SJCRH30 (cell line): ENCODE measurements around the gene TAF3. TPM values are rescaled to one million over a fixed set of nuclear protein-coding genes. Genes with fewer than 3 reads are reported as not detected.

Experiments used
- DNase-seq, 2 experiments: peaks; one replicate each; pipeline ENCODE4 v3.0.0-alpha.2; 2015 to 2020
- H3K27ac ChIP-seq: fragments of 250-450 bp; sonication (Bioruptor Pico); 2 replicates; pipeline ENCODE4 v1.5.1; 2020; ENCODE audit warnings: mild to moderate bottlenecking, moderate library complexity
- H3K27me3 ChIP-seq: fragments of 250-450 bp; sonication (Bioruptor Pico); 2 replicates; pipeline ENCODE4 v1.5.1; 2020; ENCODE audit warnings: mild to moderate bottlenecking, moderate library complexity
- H3K36me3 ChIP-seq: fragments of 250-450 bp; sonication (Bioruptor Pico); 2 replicates; pipeline ENCODE4 v1.5.1; 2020; ENCODE audit warnings: mild to moderate bottlenecking, moderate library complexity
- H3K4me1 ChIP-seq: fragments of 250-450 bp; sonication (Bioruptor Pico); 2 replicates; pipeline ENCODE4 v1.5.1; 2020; ENCODE audit warnings: mild to moderate bottlenecking, moderate library complexity
- H3K4me3 ChIP-seq: fragments of 250-450 bp; sonication (Bioruptor Pico); 2 replicates; pipeline ENCODE4 v1.5.1; 2020; ENCODE audit warnings: mild to moderate bottlenecking, moderate library complexity
- H3K9me3 ChIP-seq: fragments of 250-450 bp; sonication (Bioruptor Pico); replicated peaks from 2 replicates; pipeline ENCODE4 v1.5.1; 2020; ENCODE audit warnings: mild to moderate bottlenecking, moderate library complexity
- total RNA-seq: library from RNA; depleted of rRNA; stranded (reverse); fragments of >200 nt; shearing (Covaris generic); gene quantifications from 2 replicates; pipeline ENCODE4 v1.2.3, GENCODE V29; 2014

Gene TAF3
- total RNA-seq, 1 experiment from 2014 or later = 3.6 TPM

GRCh38 chr10:7915923-7916536, 97.7 kb downstream of the TAF3 start:
- H3K27me3 ChIP-seq = no peaks in the 10 kb centered on the region
- DNase-seq = no peak

GRCh38 chr10:7917736-7918135, 99.4 kb downstream of the TAF3 start:
- no peak overlapping the region for H3K4me3 ChIP-seq
- H3K27ac ChIP-seq = no peak overlapping the region
- H3K36me3 ChIP-seq = no peaks in the 10 kb centered on the region
- H3K9me3 ChIP-seq = no peaks in the 10 kb centered on the region
- H3K4me1 ChIP-seq = no peaks in the 10 kb centered on the region
- H3K27me3 ChIP-seq = no peaks in the 10 kb centered on the region
- no peak for DNase-seq

More at GRCh38 chr10:7915923-7916536, 97.7 kb downstream of the TAF3 start:
- Histone ChIP-seq H3K9me3 (no peaks in the 10 kb centered on the region), H3K4me3 (no peak overlapping the region), H3K36me3 (no peaks in the 10 kb centered on the region), H3K27ac (no peak overlapping the region), H3K4me1 (no peaks in the 10 kb centered on the region)

- H3K27me3 ChIP-seq = no peaks in the 10 kb centered on the region
- H3K27ac ChIP-seq = no peak overlapping the region
- DNase-seq = no peak
- no peaks in the 10 kb centered on the region for H3K9me3 ChIP-seq
- H3K4me1 ChIP-seq = no peaks in the 10 kb centered on the region
- no peaks in the 10 kb centered on the region for H3K36me3 ChIP-seq
- H3K4me3 ChIP-seq = no peak overlapping the region
Observed at GRCh38 chr10:7922707-7923106, 104.4 kb downstream of the TAF3 start.

GRCh38 chr10:7928536-7928935, 110.2 kb downstream of the TAF3 start:
- DNase-seq = peak in 1 of 2 experiments; percentile 2
- H3K4me1 ChIP-seq = no peaks in the 10 kb centered on the region
- H3K27me3 ChIP-seq = no peaks in the 10 kb centered on the region
- H3K36me3 ChIP-seq = no peaks in the 10 kb centered on the region
- H3K4me3 ChIP-seq = no peak overlapping the region
- H3K9me3 ChIP-seq = no peaks in the 10 kb centered on the region
- H3K27ac ChIP-seq = no peak overlapping the region

- Histone ChIP-seq H3K9me3 (no peaks in the 10 kb centered on the region), H3K27ac (no peak overlapping the region), H3K36me3 (no peaks in the 10 kb centered on the region), H3K4me1 (no peaks in the 10 kb centered on the region), H3K4me3 (no peak overlapping the region), H3K27me3 (no peaks in the 10 kb centered on the region)
- DNase-seq = no peak
Observed at GRCh38 chr10:7932301-7933036, 114.2 kb downstream of the TAF3 start.

GRCh38 chr10:7933262-7933661, 115.0 kb downstream of the TAF3 start:
- H3K27me3 ChIP-seq = no peaks in the 10 kb centered on the region
- H3K27ac ChIP-seq = no peak overlapping the region
- H3K36me3 ChIP-seq = no peaks in the 10 kb centered on the region
- no peaks in the 10 kb centered on the region for H3K4me1 ChIP-seq
- no peak overlapping the region for H3K4me3 ChIP-seq
- no peak for DNase-seq
- no peaks in the 10 kb centered on the region for H3K9me3 ChIP-seq

GRCh38 chr10:7933757-7934156, 115.5 kb downstream of the TAF3 start:
- DNase-seq = no peak
- Histone ChIP-seq H3K4me3 (no peak overlapping the region), H3K36me3 (no peaks in the 10 kb centered on the region), H3K27me3 (no peaks in the 10 kb centered on the region), H3K4me1 (no peaks in the 10 kb centered on the region), H3K9me3 (no peaks in the 10 kb centered on the region), H3K27ac (no peak overlapping the region)

- Histone ChIP-seq H3K27ac (no peak overlapping the region), H3K27me3 (no peaks in the 10 kb centered on the region), H3K9me3 (no peaks in the 10 kb centered on the region), H3K4me1 (no peaks in the 10 kb centered on the region), H3K4me3 (no peak overlapping the region), H3K36me3 (no peaks in the 10 kb centered on the region)
- no peak for DNase-seq
Observed at GRCh38 chr10:7937315-7937945, 119.1 kb downstream of the TAF3 start.

GRCh38 chr10:7941576-7941975, 123.3 kb downstream of the TAF3 start:
- Histone ChIP-seq H3K9me3 (no peaks in the 10 kb centered on the region), H3K4me1 (0 out of 2 replicates have a peak, but pooled peaks cover 2% of the 10 kb centered on the region), H3K4me3 (no peak overlapping the region), H3K27ac (no peak overlapping the region), H3K27me3 (no peaks in the 10 kb centered on the region), H3K36me3 (no peaks in the 10 kb centered on the region)
- DNase-seq = no peak

- Histone ChIP-seq H3K36me3 (no peaks in the 10 kb centered on the region), H3K27ac (no peak overlapping the region), H3K27me3 (no peaks in the 10 kb centered on the region), H3K4me3 (no peak overlapping the region), H3K4me1 (0 out of 2 replicates have a peak, but pooled peaks cover 2% of the 10 kb centered on the region), H3K9me3 (no peaks in the 10 kb centered on the region)
- no peak for DNase-seq
Observed at GRCh38 chr10:7942316-7942715, 124.0 kb downstream of the TAF3 start.

- no peaks in the 10 kb centered on the region for H3K27me3 ChIP-seq
- no peak overlapping the region for H3K27ac ChIP-seq
- no peaks in the 10 kb centered on the region for H3K9me3 ChIP-seq
- H3K4me3 ChIP-seq = no peak overlapping the region
- no peak for DNase-seq
- no peaks in the 10 kb centered on the region for H3K36me3 ChIP-seq
- 0 out of 2 replicates have a peak, but pooled peaks cover 2% of the 10 kb centered on the region for H3K4me1 ChIP-seq
Observed at GRCh38 chr10:7942859-7943258, 124.6 kb downstream of the TAF3 start.

- no peak for DNase-seq
- H3K27ac ChIP-seq = no peak overlapping the region
- no peak overlapping the region for H3K4me3 ChIP-seq
- no peaks in the 10 kb centered on the region for H3K27me3 ChIP-seq
- H3K4me1 ChIP-seq = 0 out of 2 replicates have a peak, but pooled peaks cover 2% of the 10 kb centered on the region
- no peaks in the 10 kb centered on the region for H3K36me3 ChIP-seq
- H3K9me3 ChIP-seq = no peaks in the 10 kb centered on the region
Observed at GRCh38 chr10:7944215-7944480, 125.8 kb downstream of the TAF3 start.

- H3K27me3 ChIP-seq = no peaks in the 10 kb centered on the region
- no peak for DNase-seq
- H3K9me3 ChIP-seq = no peaks in the 10 kb centered on the region
- no peak overlapping the region for H3K27ac ChIP-seq
- no peaks in the 10 kb centered on the region for H3K36me3 ChIP-seq
- H3K4me3 ChIP-seq = no peak overlapping the region
- 0 out of 2 replicates have a peak, but pooled peaks cover 2% of the 10 kb centered on the region for H3K4me1 ChIP-seq
Observed at GRCh38 chr10:7944537-7944936, 126.2 kb downstream of the TAF3 start.

GRCh38 chr10:7945034-7945433, 126.7 kb downstream of the TAF3 start:
- Histone ChIP-seq H3K27ac (no peak overlapping the region), H3K36me3 (no peaks in the 10 kb centered on the region), H3K27me3 (no peaks in the 10 kb centered on the region), H3K9me3 (no peaks in the 10 kb centered on the region), H3K4me1 (0 out of 2 replicates have a peak, but pooled peaks cover 2% of the 10 kb centered on the region), H3K4me3 (no peak overlapping the region)
- DNase-seq = no peak

GRCh38 chr10:7945469-7946187, 127.3 kb downstream of the TAF3 start:
- Histone ChIP-seq H3K27me3 (no peaks in the 10 kb centered on the region), H3K9me3 (no peaks in the 10 kb centered on the region), H3K36me3 (no peaks in the 10 kb centered on the region), H3K27ac (no peak overlapping the region), H3K4me1 (0 out of 2 replicates have a peak, but pooled peaks cover 2% of the 10 kb centered on the region), H3K4me3 (no peak overlapping the region)
- peak; percentile 9 to 17 for DNase-seq
